Measurements from ENCODE around the gene CLIP3.

- no peak for TF ChIP-seq CTCF (IDR thresholded peaks at IDR 0.05; ENCODE audit: insufficient read depth, low read length)
- no peak for TF ChIP-seq POLR2AphosphoS5 (IDR thresholded peaks at IDR 0.05; ENCODE audit: low read depth)
- no peak for TF ChIP-seq REST (IDR thresholded peaks at IDR 0.05; ENCODE audit: insufficient replicate concordance, low read depth)
These were observed 26.7 kb upstream of the CLIP3 start for GRCh38 chr19:36059180-36059910.
